HG02588 (cell line): ENCODE results near the gene ABCG1.
"Not testable (repeated sequence)": the region's sequence is repeated elsewhere in the genome, so short reads cannot be mapped to it uniquely, and the experiment has no call there.

Experiments used
- ATAC-seq: cut with Tn5 transposase; IDR thresholded peaks from one replicate; pipeline ENCODE4 v1.9.1; 2021; ENCODE audit warnings: mild to moderate bottlenecking, moderate library complexity; ENCODE audit not compliant: unreplicated experiment

ABCG1 gene

DNA sequence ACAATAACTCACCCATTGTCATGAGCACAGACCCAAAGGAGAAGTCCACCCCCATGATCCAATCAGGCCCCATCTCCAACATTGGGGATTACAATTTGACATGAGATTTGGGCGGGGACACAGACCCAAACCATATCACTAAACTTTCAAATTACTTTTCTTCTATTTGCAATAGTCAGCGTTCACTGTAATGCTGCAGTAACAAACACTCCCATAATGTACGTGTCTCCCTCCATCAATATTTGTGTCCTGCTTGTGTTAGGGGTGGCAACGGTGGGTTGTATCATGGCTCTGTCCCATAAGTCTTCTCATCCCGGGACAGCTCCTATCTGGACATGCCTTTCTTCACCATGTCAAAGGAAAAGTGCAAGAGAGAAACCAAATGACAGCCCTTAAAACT is 70.0 kb downstream of the ABCG1 start:
- ATAC-seq, result no peak

GRCh38 chr21:42289926-42290325 is 71.0 kb downstream of the ABCG1 start:
- ATAC-seq, result no peak

DNA sequence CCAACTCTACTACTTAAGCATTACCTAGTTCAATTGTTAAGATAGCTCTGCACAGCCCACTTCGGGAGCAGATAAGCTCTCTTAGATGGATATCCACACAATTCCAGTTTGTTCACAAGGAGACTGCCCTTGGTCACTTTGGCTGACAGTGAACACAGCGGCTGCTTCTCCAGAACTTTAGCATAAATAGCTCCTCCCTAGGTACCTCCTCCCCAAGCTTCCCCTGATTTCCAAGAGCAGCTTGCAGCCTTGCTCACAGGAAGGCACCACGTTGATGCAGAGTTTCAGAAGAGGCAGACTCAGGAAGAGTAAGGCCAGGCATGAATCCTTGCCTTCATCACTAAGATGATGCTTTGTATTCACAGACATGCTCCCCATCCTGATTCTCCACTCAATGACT is 71.6 kb downstream of the ABCG1 start:
- ATAC-seq, result no peak

DNA sequence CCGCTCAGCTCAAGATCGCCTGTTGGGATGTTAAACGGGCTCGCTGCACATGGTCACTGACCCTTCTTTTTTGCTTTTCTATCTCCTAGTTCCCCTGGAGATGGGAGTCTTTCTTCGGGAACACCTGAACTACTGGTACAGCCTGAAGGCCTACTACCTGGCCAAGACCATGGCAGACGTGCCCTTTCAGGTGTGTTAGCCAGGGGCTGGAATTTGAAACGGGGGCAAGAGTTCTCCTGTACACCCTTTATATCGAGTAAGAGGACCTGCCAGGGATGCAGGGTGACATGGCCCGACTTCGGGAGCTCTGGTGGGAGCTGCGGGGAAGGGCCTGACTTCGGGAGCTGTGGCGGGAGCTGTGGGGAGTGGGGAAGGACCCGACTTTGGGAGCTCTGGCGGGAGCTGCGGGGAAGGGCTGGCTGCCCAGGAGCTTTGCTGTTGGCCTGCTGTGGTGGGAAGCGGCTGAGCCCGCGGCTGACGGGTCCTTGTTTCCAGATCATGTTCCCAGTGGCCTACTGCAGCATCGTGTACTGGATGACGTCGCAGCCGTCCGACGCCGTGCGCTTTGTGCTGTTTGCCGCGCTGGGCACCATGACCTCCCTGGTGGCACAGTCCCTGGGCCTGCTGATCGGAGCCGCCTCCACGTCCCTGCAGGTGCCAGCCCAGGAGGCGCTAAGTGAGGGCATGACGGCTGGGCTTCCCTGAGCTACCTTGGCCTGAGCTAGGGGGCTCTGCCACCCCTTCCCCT is 72.2 kb downstream of the ABCG1 start:
- no peak for ATAC-seq

DNA sequence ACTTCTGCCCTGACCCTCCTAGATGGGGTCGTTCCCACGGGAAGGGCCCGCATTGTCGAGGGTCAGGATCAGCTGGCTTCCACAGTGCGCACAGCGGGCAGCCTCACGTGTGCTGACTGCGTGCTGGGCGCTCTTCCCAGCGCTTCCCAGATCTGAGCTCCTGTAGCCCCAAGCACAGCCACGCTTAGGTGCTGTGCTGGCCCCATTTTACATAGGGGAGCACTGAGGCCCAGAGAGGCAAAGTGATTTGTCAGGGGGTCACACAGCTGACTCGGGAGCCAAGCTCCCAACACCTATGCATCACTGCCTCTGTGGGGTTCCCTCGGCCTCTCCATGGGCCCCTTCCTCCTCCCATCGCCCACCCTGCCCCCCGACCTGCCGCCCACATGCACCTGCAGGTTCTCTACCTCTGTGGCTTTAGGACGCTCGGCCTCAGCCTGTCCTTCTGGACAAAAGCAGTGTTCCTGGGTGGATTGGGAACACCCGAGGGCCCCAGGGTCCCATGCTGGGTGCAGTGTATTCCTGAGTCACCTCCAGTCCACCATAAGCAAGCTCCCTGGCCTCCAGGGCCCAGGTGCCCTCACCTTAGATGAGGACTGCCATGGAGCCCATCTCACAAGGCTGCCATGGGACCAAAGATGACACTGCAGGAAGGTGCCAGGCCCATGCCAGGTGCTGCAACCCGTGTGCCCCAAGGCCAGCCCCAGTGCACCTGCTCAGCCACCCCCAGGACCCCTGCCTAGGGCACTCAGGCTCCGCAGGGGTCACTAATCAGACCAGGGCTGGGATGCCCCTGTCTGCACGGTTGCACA is 73.0 kb downstream of the ABCG1 start:
- ATAC-seq, result no peak

- not testable (repeated sequence) for ATAC-seq
These were observed 73.7 kb downstream of the ABCG1 start for GRCh38 chr21:42292563-42293142.

GRCh38 chr21:42293649-42294272 is 74.8 kb downstream of the ABCG1 start:
- no peak for ATAC-seq

DNA sequence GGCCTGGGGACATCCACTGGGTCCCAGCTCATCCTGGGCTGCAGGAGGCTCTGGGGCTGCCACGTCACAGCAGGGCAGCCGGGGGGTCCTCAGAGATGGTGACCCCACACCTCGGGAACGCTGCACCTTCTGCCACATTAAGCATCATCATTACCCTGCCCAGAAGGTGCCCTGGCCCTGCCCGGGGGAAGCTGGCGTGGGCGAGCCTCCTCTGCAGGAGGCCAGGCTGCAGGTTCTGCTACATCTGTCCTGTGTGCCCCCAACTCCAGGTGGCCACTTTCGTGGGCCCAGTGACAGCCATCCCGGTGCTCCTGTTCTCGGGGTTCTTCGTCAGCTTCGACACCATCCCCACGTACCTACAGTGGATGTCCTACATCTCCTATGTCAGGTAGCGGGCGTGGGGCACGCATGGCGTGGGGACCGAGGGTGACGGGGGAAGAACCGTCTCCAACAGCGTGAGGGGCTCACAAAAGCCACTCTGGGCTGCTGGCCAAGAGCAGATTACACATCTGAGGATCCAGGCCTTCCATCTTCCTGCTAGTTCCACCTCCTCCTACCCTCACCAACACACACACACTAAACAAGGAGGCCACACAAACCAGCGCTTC is 75.4 kb downstream of the ABCG1 start:
- ATAC-seq, result no peak

- ATAC-seq, result no peak
These were observed 76.9 kb downstream of the ABCG1 start for GRCh38 chr21:42295845-42296244.

GRCh38 chr21:42296501-42296900 is 77.6 kb downstream of the ABCG1 start:
- ATAC-seq, result no peak

DNA sequence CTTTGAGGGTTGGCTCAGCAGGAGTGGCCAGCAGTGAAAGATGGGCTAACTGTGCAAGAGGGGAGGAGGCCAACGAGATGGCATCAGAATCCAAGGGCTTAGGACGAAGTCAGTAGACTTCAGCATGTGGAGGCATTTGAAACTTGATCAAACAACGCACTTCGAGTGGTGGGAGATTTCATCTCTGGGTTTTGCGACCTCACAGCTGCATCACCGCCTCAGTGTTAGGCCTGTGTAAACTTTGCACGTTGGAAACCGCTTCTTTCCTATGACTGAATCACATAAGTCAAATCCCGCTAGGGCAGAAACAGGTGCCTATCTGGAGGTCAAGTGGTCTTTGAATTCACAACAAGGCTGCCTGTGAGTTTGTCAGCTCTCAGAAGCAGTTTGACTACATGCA is 78.4 kb downstream of the ABCG1 start:
- ATAC-seq, result no peak

GRCh38 chr21:42298237-42298636 is 79.3 kb downstream of the ABCG1 start:
- no peak for ATAC-seq

DNA sequence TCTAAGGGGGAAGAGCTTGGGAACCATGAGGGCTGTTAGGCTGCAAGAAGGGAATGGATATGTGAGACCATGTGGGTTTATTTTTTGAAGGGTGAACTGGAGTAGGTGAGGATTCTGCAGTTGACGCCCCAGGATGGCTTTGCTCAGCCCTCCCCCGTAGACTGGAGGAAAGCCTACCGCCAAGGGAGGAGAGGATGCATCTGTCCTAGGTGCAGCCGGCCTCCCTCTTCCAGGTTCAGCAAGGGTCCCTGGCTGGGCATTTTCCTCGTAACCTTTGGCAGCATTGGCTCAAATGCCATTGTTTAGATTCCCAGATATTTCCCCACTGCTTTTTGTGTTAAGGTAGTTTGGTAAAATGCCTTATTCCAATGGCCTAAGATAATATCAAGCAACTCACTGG is 79.7 kb downstream of the ABCG1 start:
- ATAC-seq, result no peak

GRCh38 chr21:42299324-42300044 is 80.5 kb downstream of the ABCG1 start:
- no peak for ATAC-seq

- ATAC-seq, result no peak
These were observed 81.2 kb downstream of the ABCG1 start for GRCh38 chr21:42300045-42300583.

GRCh38 chr21:42300956-42301355 is 82.0 kb downstream of the ABCG1 start:
- no peak for ATAC-seq

GRCh38 chr21:42301371-42302075 is 82.6 kb downstream of the ABCG1 start:
- ATAC-seq, result no peak

- no peak for ATAC-seq
These were observed 83.2 kb downstream of the ABCG1 start for GRCh38 chr21:42302076-42302650.

- ATAC-seq, result no peak
These were observed 83.9 kb downstream of the ABCG1 start for GRCh38 chr21:42302794-42303193.
